Ramos (cell line): ENCODE results near the gene PSRC1.

Experiments used
- in situ Hi-C: fragments of 300-500 bp; cut with MboI; formaldehyde crosslinking; loops from one replicate; pipeline ENCODE4 v1.14.3; 2022; ENCODE audit warnings: low sequenced_read_pairs; ENCODE audit not compliant: unreplicated experiment

The PSRC1 gene

GRCh38 chr1:109273570-109274288 is 9.2 kb downstream of the PSRC1 start:
- in situ Hi-C loops = no loop called here

- in situ Hi-C loops = no loop called here
Measured at GRCh38 chr1:109272831-109273547, 10.0 kb downstream of the PSRC1 start.

- in situ Hi-C loops = no loop called here
Measured at GRCh38 chr1:109272021-109272799, 10.7 kb downstream of the PSRC1 start.

GRCh38 chr1:109271458-109271857 is 11.5 kb downstream of the PSRC1 start:
- in situ Hi-C loops = no loop called here

DNA sequence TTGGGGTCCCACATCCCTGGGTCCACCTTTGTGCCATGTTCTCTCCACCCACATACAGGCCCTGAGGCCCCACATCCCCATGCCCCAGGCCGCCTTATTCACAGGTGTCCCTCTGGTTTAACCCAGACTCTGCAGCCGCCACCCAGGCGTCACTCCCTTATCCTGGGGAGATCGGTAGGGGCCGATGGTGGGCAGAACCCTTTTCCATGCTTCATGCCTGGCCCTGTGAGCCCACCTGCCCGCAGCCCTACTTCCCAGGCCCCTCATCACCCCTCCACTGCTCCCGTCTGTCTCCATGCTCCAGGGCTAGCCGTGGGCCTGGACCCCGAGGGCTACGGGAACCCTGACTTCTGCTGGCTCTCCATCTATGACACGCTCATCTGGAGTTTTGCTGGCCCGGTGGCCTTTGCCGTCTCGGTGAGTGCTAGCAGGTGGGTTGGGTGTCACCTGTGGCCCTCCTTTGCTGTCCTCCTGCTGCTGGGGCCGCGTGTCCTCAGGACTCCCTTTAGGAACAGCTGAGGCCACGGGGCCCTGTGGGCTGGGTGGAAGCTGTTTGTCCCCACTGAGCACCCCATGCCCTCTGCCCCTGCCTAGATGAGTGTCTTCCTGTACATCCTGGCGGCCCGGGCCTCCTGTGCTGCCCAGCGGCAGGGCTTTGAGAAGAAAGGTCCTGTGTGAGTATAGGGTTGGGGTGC is 12.2 kb downstream of the PSRC1 start:
- in situ Hi-C loops = no loop called here

DNA sequence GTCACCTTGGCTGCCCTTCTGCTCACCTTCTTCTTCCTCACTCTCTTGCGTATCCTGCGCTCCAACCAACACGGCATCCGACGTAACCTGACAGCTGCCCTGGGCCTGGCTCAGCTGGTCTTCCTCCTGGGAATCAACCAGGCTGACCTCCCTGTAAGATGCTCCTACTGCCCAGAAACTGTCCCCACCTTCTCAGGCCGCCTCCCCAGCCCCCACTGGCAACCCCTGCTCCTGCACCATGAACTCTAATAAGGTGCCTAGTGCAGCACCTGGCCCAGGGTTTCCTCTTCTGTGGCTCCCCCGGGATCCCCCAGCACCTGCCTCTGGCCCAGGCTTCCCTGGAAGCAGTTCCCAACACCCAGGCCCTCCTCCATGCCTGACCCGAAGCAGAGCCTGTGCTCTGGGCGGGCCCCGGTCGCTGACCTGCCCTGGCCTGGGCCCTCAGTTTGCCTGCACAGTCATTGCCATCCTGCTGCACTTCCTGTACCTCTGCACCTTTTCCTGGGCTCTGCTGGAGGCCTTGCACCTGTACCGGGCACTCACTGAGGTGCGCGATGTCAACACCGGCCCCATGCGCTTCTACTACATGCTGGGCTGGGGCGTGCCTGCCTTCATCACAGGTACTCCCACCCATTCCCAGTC is 12.8 kb downstream of the PSRC1 start:
- in situ Hi-C loops = loop anchor here (5.0 kb wide), 1 partner anchor 262 kb away; no protein-coding TSS in a partner anchor

- in situ Hi-C loops = loop anchor here (5.0 kb wide), 1 partner anchor 263 kb away; no protein-coding TSS in a partner anchor
Measured at GRCh38 chr1:109269212-109269980, 13.5 kb downstream of the PSRC1 start.

DNA sequence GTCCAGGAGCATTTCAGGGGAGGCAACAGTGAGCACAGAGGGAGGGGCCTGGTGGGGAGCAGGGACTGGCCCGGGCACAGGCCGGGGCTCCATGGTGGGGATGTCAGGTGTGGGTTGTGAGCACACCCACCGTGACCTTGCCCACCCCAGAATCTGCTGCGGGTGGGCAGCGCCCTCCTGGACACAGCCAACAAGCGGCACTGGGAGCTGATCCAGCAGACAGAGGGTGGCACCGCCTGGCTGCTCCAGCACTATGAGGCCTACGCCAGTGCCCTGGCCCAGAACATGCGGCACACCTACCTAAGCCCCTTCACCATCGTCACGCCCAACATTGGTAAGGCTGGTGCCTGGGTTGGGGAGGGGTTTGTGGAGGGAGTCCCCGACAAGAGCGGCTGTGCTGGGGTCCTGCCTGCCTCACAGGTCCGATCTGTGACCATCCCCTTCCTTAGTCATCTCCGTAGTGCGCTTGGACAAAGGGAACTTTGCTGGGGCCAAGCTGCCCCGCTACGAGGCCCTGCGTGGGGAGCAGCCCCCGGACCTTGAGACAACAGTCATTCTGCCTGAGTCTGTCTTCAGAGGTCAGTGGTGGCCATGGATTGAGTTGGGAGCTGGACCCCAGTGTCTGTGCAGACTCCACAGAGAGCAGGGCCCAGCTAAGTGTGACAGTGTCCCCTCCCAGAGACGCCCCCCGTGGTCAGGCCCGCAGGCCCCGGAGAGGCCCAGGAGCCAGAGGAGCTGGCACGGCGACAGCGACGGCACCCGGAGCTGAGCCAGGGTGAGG is 14.3 kb downstream of the PSRC1 start:
- in situ Hi-C loops = loop anchor here (5.0 kb wide), 1 partner anchor 264 kb away; no protein-coding TSS in a partner anchor

GRCh38 chr1:109267743-109268300 is 15.1 kb downstream of the PSRC1 start:
- in situ Hi-C loops = loop anchor here (5.0 kb wide), 1 partner anchor 264 kb away; no protein-coding TSS in a partner anchor

GRCh38 chr1:109266965-109267364 is 16.0 kb downstream of the PSRC1 start:
- in situ Hi-C loops = loop anchor here (5.0 kb wide), 1 partner anchor 265 kb away; no protein-coding TSS in a partner anchor

- in situ Hi-C loops = loop anchor here (5.0 kb wide), 1 partner anchor 266 kb away; no protein-coding TSS in a partner anchor
Measured at GRCh38 chr1:109265741-109266330, 17.1 kb downstream of the PSRC1 start.

- in situ Hi-C loops = loop anchor here (5.0 kb wide), 1 partner anchor 267 kb away; no protein-coding TSS in a partner anchor
Measured at GRCh38 chr1:109265016-109265415, 17.9 kb downstream of the PSRC1 start.

GRCh38 chr1:109264379-109264755 is 18.6 kb downstream of the PSRC1 start:
- in situ Hi-C loops = loop anchor here (5.0 kb wide), 1 partner anchor 138 kb away; no protein-coding TSS in a partner anchor

GRCh38 chr1:109263597-109264378 is 19.2 kb downstream of the PSRC1 start:
- in situ Hi-C loops = loop anchor here (5.0 kb wide), 1 partner anchor 139 kb away; no protein-coding TSS in a partner anchor

DNA sequence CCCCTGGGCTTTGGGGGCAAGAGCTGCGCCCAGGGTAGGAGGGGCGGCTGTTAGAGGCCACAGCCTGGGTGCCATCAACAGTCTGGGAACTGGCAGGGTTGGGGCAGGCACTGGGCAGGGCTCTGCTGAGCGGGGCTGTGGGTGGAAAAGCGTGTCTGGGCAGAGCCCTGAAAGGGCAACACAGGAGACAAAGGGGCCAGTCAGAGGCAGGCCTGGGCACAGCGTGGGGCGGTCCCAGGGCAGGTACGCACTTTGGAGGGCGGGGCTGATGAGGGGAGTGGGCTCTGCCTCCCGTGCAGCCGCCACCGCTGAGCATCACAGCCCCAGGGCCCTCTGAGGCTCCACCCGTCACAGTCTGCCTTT is 19.7 kb downstream of the PSRC1 start:
- in situ Hi-C loops = loop anchor here (5.0 kb wide), 1 partner anchor 139 kb away; no protein-coding TSS in a partner anchor
